GM18909 (cell line): ENCODE results near the gene SGCD.

Source experiments
- ATAC-seq: cut with Tn5 transposase; IDR thresholded peaks from one replicate; pipeline ENCODE4 v1.9.1; 2021; ENCODE audit warnings: mild to moderate bottlenecking; ENCODE audit not compliant: unreplicated experiment, poor library complexity

The SGCD gene

GRCh38 chr5:156543348-156544145 is 216.6 kb downstream of the SGCD start:
- ATAC-seq: no peak

GRCh38 chr5:156552855-156553358 is 225.9 kb downstream of the SGCD start:
- ATAC-seq: no peak

- no peak for ATAC-seq
Observed at GRCh38 chr5:156556666-156557406, 229.9 kb downstream of the SGCD start.

GRCh38 chr5:156560002-156560401 is 233.0 kb downstream of the SGCD start:
- ATAC-seq: no peak

GRCh38 chr5:156561651-156562050 is 234.7 kb downstream of the SGCD start:
- no peak for ATAC-seq

- ATAC-seq: no peak
Observed at GRCh38 chr5:156570615-156571014, 243.7 kb downstream of the SGCD start.

GRCh38 chr5:156581725-156582124 is 254.8 kb downstream of the SGCD start:
- no peak for ATAC-seq

GRCh38 chr5:156582193-156582598 is 255.2 kb downstream of the SGCD start:
- ATAC-seq: no peak

GRCh38 chr5:156584871-156585270 is 257.9 kb downstream of the SGCD start:
- no peak for ATAC-seq

- ATAC-seq: no peak
Observed at GRCh38 chr5:156585999-156586398, 259.0 kb downstream of the SGCD start.

GRCh38 chr5:156587012-156587411 is 260.0 kb downstream of the SGCD start:
- ATAC-seq: no peak

- no peak for ATAC-seq
Observed at GRCh38 chr5:156588306-156588705, 261.3 kb downstream of the SGCD start.

GRCh38 chr5:156589104-156589945 is 262.4 kb downstream of the SGCD start:
- ATAC-seq: no peak

GRCh38 chr5:156589946-156590216 is 262.9 kb downstream of the SGCD start:
- no peak for ATAC-seq

GRCh38 chr5:156590978-156591377 is 264.0 kb downstream of the SGCD start:
- no peak for ATAC-seq

GRCh38 chr5:156591631-156592030 is 264.7 kb downstream of the SGCD start:
- no peak for ATAC-seq

- ATAC-seq: no peak
Observed at GRCh38 chr5:156593546-156593945, 266.6 kb downstream of the SGCD start.

- no peak for ATAC-seq
Observed at GRCh38 chr5:156594406-156594805, 267.4 kb downstream of the SGCD start.

- no peak for ATAC-seq
Observed at GRCh38 chr5:156595132-156595787, 268.3 kb downstream of the SGCD start.

GRCh38 chr5:156597276-156597675 is 270.3 kb downstream of the SGCD start:
- ATAC-seq: no peak
